GM18526 (cell line): Measurements from ENCODE around the gene TCF7L2.

Source experiments
- POLR2A ChIP-seq: IDR thresholded peaks from 3 replicates; pipeline ENCODE4 v1.6.1; 2011; ENCODE audit not compliant: insufficient read length; ENCODE audit errors: extremely low read depth

TCF7L2 gene

GRCh38 chr10:112926906-112927688, 22.9 kb upstream of the TCF7L2 start:
- no peak for TF ChIP-seq POLR2A

DNA sequence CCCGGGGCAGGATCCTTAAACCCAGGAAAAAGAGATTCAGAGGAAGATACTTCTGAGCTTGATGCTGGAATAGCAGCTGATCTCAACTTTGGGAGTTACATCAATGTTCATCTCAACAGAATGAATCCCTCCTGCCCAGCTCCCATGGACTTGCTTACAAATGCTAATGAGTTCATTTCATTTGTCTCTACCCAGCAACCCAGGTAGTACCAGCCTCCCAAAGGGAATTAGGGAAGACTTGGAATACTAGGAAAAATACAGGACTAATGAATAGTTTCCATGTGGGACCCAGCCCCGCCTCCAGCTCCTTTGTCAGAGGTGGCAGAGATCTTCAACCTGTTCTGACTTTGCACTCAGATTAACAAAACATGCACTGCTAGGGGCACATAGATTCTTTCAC, 22.1 kb upstream of the TCF7L2 start:
- TF ChIP-seq POLR2A, result no peak

GRCh38 chr10:112932658-112933057, 17.4 kb upstream of the TCF7L2 start:
- no peak for TF ChIP-seq POLR2A

- no peak for TF ChIP-seq POLR2A
Observed at GRCh38 chr10:112934193-112934592, 15.9 kb upstream of the TCF7L2 start.

DNA sequence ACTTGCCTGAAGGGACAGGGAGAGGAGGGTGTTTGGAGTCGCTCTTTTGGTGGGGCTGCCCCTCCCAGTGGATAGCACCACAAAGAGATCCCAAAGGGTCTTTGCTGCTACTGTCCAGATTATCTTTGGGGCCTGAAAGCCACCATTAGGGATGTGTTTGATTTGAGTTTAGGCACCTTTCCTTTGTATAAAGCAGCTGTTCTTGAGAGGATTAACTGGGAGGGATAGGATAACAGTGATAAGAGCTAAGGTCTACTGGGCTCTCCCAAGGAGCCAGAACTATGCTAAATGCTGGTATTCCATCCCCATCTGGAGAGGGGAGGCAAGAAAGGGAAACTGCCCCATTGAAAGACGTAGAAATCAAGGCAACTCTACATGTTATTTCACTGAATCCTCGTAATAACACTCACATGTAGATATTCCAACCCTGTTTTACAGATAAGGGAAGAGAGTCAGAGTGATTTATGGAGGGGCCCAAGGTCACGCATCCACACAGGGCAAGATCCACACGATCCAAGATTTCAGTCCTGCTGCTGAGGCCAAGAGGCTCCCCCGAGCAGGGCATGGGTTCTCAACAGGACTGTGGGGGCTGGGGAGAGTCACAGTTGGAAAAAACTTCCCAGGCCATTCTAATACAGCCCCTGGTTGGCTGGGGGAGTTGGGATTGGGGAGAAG, 11.1 kb upstream of the TCF7L2 start:
- TF ChIP-seq POLR2A, result no peak

DNA sequence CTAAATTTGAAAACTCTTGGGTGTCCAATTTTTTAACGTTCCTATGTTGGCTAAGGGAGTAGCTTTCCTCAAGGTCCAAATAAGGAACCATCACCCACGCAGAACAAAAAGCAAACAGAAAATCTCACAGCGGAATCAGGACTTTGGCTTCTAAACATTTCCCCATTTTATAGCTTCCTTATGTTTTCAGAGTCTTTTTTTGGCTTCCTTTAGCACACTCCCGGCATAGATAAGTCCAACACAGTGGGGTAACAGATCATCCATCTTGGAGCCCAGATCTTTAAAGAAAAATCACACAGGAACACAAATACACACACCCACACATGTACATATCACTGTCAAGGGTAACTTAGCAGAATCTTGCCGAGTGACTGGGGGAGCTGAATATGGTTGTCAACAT, 4.2 kb upstream of the TCF7L2 start:
- no peak for TF ChIP-seq POLR2A

GRCh38 chr10:112946649-112947048, 3.4 kb upstream of the TCF7L2 start:
- no peak for TF ChIP-seq POLR2A

- no peak for TF ChIP-seq POLR2A
Observed at GRCh38 chr10:112948196-112948595, 1.9 kb upstream of the TCF7L2 start.

DNA sequence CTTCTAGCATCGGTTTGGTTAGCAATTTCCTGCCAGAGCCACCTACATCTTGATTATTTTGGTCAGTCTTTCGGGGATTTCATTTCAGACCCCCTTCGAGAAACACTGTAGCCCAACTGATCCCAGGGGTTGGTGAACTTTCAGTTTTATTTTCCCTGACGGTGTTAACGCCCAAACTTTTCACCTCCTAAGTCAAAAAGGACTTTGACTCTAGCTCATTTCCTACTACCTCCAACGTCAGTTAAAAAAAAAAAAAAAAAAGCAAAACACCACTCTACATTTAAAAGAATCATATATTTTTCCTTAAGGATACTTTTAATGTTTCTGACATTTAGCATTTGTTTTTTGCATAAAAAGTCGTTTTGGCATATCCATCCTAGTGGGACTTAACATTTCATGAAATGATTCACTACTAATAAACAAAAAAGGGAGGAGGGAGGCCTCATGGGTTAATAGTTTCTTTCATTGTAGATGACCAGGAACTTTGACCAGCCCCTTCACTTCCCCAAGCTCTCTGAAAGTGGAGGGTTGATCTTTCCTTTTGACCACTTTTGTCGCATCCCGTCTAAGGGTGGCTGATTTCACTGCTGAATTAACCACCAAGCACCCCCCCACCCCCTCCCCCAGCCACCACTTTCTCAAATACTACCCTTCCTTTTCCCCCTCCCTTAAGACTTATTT, 764 bp upstream of the TCF7L2 start:
- no peak for TF ChIP-seq POLR2A

GRCh38 chr10:112950714-112951358, 789 bp downstream of the TCF7L2 start:
- TF ChIP-seq POLR2A, result no peak

DNA sequence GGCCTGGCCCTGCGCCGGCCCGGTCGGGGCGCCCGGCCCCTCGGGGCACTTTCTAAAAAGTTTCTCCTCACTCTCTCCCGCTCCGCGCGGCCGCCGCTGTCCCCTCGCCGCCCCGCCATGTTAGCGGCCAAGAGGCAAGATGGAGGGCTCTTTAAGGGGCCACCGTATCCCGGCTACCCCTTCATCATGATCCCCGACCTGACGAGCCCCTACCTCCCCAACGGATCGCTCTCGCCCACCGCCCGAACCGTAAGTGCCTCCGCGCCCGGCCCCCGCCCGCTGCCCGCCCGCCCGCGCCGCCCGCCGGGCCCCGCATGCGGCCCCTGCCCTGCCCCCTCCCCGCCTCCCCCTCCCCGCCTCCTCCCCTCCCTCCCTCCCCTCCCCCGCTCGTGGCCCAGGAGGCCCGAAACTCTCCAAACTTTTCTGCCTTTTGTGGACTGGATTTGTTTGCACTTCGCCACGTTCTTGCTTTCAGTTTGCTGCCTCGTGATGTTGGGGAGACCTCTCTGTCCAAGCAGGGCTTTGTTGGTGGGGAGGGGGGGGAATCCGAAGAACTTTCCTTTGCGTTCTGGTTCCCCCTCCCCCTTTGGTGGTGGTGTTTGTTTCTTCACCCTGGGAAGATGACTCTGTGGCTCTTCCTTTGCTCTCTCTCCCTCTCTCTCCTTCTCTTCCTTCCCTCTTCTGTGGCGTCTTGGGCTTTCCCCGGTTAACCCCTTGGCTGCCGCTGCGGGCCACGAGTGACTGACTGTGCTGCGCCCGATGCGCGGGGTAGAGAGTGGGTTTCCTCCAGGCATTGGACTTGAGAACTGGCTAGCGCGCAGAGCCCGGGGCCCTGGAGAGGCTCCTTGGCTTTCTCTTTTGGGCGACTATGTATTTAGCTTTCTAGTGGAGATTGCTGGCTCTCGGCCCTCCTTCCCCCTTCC, 1.6 kb downstream of the TCF7L2 start:
- no peak for TF ChIP-seq POLR2A

- TF ChIP-seq POLR2A, result no peak
Observed at GRCh38 chr10:112952282-112953173, 2.5 kb downstream of the TCF7L2 start.

- no peak for TF ChIP-seq POLR2A
Observed at GRCh38 chr10:112953174-112954159, 3.4 kb downstream of the TCF7L2 start.
